Right kidney (tissue), 9 donors: ENCODE data around the gene NOD1.
A peak's percentile ranks its signal among the peaks of the same experiment; 100 is the strongest.
"Not testable (repeated sequence)": the region's sequence is repeated elsewhere in the genome, so short reads cannot be mapped to it uniquely, and the experiment has no call there.

ENCODE experiments used
- DNase-seq: peaks from one replicate; pipeline ENCODE4 v3.0.0-alpha.2; 2016
- long read RNA-seq, 8 donors: transcript quantifications; one replicate each; lab custom pipeline, GENCODE V29; 2026

Gene NOD1, protein sequence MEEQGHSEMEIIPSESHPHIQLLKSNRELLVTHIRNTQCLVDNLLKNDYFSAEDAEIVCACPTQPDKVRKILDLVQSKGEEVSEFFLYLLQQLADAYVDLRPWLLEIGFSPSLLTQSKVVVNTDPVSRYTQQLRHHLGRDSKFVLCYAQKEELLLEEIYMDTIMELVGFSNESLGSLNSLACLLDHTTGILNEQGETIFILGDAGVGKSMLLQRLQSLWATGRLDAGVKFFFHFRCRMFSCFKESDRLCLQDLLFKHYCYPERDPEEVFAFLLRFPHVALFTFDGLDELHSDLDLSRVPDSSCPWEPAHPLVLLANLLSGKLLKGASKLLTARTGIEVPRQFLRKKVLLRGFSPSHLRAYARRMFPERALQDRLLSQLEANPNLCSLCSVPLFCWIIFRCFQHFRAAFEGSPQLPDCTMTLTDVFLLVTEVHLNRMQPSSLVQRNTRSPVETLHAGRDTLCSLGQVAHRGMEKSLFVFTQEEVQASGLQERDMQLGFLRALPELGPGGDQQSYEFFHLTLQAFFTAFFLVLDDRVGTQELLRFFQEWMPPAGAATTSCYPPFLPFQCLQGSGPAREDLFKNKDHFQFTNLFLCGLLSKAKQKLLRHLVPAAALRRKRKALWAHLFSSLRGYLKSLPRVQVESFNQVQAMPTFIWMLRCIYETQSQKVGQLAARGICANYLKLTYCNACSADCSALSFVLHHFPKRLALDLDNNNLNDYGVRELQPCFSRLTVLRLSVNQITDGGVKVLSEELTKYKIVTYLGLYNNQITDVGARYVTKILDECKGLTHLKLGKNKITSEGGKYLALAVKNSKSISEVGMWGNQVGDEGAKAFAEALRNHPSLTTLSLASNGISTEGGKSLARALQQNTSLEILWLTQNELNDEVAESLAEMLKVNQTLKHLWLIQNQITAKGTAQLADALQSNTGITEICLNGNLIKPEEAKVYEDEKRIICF
- long read RNA-seq, donor 1, result 0 reads
- long read RNA-seq, donor 2, result 0 reads
- long read RNA-seq, donor 3, result 0 reads
- long read RNA-seq, donor 4, partial matches to known transcripts, result 0 of 1 reads
- long read RNA-seq, donor 4, other reads (novel, unspliced or antisense), result 0 of 1 reads
- long read RNA-seq, donor 5, full-length matches to known transcripts, result 1 of 1 reads
- long read RNA-seq, donor 5, partial matches to known transcripts, result 0 of 1 reads
- long read RNA-seq, donor 5, other reads (novel, unspliced or antisense), result 0 of 1 reads
- long read RNA-seq, donor 6, result 0 reads
- long read RNA-seq, donor 7, result 0 reads
- long read RNA-seq, donor 8, result 0 reads

DNA sequence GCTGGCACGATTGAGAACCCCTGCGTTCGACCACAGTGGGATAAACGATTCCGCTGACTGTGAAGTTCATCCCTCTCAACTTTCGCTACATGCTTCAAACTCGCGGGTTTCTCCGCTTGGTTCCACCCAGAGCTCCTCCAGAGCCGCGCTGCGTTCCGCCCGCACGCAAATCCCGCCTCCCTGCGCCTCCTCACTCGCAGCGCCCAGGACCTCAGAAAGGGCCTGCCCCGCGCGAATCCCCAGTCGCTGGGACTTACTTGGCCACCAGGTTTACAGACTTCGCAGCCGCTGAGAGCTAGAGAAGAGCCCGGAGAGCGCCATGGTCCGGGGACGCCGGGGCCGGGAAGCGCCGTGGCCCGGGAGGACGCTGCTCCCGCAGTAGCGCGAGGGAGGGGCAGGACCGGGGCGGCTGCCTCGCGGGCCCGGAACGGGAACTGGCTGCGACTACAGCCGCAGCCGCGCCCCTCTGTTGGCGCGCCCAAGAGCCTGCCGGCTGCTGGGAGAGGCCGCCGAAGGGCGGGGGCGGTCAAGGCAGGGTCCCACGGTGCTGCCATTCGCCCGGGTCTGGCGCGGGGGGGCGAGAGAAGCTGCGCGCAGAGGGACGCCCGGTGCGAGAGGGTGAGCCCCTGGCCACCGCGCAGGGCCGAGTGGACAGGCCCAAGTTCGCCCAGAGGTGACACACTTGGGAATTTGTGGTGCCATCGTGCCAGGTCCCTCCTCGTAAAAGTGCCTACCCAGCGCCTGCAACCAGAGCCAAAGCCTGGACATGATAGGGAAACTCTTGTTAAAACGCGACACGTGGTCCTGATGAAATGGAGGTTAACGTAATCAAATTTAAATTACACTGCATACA is at the start of gene NOD1:
TSS of gene NOD1 (minus strand) at position 436 of the 853 bp plus-strand sequence. CDS start 21,863 bp downstream, outside the sequence.
- peak; percentile 94 for DNase-seq

DNA sequence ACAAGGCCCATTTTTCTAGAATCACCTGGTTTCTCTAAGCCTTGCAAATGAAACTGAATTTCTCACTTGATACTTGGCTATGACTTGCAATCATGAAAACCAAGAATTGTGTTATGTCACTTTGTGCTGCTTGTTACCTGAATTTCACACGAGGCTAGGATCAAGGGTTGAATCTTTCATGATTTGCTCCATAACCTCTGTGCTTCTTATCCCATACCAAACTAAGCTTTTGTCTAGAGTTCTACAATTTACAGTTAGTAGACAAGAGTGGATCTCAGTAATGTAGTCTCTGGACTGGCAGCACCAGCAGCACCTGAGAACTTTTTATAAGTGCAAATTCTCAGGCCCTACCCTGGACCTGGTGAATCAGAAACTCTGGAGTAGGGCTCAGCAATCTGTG is 48.7 kb upstream of the NOD1 start:
- not testable (repeated sequence) for DNase-seq

DNA sequence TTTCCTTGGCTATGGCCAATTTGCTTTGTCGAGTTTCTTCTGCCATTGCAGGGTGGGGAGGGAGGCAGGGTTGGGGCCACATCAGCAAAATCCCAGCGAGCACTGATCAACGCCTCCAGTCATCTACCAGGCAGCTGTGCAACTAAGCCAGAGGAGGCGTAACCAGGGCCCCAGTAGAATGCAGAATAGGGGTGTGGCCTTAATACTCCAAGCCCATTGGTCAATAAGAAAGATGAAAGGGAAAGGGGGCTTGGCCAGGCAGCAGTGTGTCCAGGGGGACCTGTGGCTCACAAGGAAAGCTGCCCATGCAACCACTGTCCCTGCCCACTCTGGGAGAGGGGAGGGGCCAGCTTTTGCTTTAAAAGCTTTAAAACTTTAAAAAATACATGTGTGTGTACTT is 47.6 kb upstream of the NOD1 start:
- DNase-seq, result no peak

DNA sequence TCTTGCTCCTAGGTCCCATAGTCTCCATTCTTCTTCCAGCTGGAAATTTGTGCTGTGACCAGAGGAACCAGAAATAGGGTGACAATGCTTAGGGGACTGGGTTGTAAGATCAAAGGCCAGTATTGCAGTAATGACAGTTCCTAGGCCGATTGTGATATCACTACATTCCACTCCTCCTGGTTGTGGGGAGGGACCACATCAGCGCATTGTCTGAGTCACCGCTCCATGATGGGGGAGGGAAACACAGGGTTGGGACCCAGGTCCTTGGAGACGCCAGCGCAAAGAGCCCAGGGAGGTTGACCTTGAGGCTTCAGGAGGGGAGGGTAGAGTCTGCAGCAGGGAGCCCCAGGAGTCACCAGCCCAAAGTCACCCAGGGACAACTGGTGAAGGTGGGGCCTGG is 46.8 kb upstream of the NOD1 start:
- no peak for DNase-seq

DNA sequence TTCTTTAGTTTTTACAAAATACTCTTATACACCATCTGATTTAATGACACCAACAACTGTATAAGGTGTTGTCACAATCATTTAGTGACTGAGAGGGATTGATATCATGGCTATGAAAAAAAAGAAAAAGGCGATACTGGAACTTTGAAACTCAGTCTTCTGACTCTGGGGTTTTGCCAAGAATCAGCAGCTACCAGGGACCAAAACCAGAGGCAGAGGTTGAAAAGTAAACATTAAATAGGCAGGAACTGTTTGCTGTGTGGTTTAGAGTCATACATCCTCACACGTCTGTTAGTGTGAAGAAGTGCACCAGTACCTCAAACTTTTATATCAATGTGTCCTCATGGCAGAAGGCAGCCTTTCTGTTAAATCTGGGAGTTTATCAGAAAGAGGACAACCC is 46.0 kb upstream of the NOD1 start:
- DNase-seq, result no peak

DNA sequence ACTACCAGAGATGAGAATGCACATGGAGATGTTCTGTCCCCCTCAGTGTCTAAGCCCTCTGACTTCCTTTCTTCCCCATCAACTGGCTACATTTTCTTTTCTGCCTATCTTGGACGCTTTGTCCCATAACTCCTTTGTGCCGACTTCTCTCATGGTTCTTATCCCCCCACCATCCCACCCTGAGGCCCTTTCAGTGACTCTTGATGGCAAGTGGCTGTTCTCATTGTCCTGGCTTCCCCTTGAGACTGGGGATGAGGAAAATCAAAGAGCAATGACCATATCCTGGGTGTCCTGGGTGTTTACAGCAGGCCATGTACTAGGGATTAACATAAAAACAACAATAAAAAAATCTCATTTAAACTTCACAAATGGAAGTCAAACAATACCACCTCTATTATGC is 44.9 kb upstream of the NOD1 start:
- DNase-seq, result no peak

DNA sequence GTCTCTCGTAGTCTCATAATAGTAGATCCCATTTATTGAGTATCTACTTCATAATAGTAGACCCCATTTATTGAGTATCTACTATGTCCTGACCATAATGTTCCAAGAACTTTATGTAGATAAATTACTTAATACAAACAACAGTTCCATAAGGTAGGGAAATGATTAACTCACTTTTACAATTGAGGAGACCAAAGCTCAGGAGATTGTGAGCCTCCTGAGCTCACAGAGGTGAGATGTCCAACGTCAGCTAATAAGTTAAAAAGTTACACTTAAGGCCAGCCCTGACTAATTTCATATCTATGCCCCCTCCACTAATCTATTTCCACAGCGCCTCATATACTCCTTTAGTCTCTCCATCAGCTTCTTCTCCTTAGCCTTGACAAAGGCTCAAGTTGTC is 43.6 kb upstream of the NOD1 start:
- DNase-seq, result no peak

DNA sequence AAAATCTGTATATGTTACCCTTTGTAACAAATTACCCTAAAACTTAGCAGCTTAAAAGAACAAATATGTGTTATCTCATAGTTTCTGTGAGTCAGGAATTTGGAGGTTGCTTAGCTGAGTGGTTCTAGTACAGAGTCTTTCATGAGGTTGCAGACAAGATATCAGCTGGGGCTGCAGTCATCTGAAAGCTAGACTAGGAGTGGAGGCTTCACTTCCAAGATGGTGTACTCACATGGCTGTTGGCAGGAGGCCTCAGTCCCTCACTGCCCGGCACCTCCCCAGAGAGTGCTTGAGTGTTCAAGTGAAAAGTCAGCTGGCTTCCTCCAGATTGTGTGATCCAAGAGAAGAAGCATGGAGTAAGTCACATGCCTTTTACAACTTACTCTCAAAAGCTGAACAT is 42.9 kb upstream of the NOD1 start:
- DNase-seq, result no peak

DNA sequence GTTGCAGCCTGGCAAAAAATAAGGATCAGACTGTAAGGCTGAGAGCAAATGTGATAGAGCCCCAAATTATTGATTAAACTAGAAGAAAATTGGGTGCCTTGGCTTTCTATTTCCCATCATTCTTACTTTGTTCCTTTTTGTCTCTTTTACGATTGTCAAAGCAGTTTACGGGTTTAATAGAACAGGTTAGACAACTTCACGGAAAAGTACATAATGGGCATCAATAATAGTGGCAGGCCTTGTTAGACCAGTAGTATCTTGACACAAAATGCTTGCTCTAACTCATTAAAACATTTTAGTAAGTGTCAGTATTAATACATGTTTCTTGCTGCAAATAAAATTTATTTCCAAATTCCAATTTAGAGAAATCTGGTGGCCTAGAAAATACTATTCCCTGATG is 40.5 kb upstream of the NOD1 start:
- no peak for DNase-seq

DNA sequence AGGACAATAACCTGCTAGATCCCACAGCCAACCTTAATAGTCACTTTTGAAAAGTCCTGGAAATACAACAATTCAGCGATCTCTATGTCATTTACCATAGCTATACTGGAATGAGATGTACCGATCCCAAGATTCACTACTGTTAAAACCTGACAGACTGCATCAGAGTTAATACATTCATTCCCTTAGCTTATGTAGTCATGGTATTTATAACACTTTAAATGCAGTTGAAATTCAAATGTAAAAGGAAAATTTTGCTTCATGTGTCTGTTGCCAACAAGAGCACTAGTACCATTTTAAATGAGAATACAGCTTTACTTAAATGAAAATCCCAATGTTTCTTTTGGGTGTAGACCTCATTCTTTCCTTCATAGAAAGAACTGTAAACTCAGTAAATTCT is 37.2 kb upstream of the NOD1 start:
- DNase-seq, result no peak

DNA sequence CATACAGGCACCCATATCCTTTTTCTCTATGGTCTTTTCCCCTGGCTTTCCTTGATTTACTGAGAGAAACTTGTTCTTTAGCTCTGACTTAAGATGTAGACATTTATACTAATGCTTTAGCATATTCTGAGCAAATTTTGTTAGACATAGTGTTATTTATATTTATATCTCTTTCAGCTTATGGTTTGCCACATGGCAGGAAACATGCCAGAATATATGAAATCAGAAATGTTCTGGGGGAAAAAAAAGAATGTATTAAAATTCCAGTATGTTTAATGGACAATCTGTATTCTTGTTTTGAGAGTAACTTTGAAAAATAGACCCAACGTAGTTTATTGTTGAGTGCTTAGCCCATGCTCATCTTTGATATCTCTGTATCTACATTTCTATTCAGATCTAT is 36.2 kb upstream of the NOD1 start:
- DNase-seq, result no peak

DNA sequence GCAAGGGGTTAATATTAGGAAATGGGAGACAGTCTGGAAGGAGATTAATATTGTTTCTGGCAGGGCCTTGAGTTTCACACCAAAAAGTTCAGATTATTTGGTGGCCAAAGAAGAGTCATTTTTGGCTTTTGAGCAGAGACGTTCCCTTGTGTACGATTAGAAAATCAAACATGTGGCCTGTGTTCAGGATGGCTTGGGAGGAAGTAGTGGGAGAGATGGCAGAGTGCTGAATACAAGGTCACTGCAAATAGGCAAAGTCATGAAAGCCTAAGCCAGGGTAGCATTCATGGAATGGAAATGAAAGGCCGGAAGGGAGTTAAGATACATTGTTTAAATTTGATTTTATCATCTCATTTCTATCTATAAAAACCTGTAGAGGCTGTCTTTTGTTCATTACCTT is 35.6 kb upstream of the NOD1 start:
- DNase-seq, result no peak

DNA sequence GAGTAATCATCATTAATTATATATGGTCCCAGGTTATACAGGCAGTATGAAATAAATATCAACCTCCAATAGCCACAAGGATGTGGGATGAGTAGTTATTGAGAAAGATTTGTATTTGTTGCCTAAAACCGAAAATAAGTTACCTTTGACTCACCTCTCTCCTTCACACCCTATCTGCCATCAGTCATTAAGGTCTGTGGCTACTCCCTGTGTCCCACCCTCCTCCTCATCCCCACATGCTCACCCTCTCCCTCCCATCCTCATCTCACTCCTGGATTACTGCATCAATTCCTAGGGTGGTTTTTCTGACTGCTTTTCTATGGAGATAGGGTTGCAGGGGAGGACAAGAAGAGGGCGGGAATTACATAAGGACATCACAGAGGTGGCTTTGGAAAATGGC is 35.2 kb upstream of the NOD1 start:
- no peak for DNase-seq

DNA sequence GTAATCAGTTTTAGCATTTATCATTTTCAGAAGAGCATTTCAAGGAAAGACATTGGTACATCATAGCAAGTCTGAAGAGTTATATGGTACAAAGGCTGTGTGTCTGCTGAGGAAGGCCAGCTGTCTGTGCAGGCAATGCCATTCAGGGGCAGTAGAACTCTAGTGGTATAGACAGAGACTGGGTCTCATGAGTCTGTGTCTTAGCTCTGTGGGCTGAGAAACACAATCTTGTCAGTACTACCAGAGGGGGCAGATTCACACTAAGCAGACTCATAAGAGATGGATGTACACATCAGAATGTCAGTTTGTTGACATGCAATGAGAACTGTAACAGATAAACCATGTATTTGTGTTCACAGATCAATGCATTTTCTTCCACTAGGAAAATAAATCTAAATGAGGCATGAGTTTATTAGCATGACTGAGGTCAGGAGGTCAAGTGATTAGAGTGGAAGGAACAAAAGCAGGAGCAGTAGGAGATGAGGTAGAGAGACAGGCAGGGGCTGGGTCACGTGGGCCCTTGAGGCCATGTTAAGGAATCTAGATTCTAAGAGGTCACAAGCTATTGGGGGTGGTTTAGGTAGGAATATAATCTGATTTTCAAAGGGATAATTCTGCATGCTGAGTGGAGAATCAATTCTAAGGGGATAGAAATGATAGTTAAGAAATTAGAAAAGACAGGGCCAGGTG is 33.5 kb upstream of the NOD1 start:
- DNase-seq, result no peak

DNA sequence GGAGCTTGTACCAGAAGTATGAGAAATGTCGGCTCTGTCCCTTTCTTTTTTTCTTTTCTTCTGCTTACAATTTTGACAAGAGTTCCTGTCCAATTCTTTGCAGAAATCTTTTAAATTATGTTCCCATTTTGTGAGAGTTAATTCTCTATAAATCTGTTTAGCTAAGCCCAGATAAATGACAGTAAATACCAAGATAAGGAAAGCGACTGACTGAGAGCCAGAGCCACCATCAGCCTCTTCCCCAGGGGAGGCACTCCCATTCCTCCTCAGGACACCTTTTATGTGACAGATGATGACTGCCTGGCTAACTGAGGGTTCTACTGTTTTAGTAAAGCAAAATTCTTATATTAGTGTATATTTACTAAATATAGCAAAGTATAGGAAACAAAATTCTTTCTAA is 32.9 kb upstream of the NOD1 start:
- no peak for DNase-seq

DNA sequence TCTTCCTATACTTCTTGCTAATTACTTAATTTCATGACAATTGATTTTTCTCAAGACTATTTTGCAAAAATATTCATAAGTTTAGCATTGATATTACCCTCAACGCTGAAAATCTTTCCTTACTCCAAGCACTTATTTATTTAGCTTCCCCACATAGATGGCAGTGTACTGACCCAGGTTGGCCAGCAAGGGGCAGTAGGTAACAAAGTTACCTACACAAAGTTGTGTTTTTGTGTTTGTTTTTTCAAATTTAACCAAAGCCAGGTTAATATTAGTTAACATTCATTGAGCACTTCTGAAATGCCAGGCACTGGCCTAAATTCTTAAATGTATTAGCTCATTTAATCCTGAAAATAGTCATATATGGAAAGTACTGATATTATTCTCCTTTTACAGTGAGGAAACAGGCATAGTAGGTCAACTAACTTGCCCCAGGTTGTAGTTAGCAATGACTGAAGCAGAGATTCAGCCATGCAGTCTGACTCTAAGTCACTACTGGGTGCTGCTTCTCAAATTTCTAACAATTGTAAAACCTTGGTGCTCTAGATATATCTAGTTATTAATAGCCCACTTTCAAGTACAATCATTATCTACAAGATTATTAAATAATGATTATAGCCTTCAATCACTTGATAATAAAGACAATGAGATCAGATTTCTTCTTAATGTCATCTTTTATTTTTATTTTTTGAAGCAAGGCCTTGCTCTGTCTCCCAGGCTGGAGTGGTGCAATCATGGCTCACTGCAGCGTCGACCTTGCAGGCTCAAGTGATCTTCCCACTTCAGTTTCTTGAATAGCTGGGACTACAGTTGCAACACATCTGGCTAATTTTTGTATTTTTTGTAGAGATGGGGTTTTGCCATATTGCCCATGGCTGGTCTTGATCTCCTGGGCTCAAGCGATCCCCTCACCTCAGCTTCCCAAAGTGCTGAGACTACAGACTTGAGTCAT is 31.8 kb upstream of the NOD1 start:
- no peak for DNase-seq

DNA sequence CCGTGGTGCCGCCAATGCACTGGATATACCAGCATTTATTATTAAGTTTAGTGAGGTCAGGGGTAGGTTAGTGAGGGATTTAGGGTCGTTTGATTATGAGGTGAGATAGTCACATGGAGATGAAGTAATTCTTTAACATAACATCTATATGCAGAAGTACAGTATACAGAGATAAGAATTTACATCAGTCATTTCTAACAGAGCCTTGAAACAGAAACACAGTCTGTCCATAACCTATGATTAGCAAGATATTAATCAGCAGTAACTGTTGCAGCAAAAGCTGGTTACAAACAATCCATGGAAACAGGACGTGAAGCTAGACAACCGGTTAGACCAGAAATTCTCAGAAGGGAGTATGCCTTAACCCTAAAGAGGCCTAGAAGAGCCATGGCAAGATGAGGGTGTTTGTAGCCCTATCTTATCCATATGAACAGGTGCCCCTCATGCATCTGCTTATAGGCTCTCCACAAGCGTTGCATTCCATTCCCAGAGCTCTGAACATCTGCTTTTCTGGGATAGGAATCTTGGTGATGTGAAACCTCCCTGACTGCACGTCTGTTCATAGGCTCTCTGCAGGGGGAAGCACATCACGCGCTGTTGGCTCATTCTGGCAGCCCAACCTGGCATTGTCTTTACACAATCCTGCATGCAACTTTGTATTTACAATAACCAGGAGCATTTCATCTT is 30.7 kb upstream of the NOD1 start:
- not testable (repeated sequence) for DNase-seq

DNA sequence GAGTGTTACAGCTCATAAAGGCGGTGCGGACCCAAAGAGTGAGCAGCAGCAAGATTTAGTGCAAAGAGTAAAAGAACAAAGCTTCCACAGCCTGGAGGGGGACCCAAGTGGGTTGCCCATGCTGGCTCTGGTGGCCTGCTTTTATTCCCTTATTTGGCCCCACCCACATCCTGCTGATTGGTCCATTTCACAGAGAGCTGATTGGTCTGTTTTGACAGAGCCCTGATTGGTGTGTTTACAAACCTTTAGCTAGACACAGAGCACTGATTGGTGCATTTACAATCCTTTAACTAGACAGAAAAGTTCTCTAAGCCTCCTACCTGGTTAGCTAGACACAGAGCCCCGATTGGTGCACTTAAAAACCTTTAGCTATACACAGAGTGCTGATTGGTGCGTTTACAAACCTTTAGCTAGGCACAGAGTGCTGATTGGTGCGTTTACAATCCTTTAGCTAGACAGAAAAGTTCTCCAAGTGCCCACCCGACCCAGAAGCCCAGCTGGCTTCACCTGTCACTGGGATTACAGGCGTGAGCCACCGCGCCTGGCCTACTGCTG is 28.8 kb upstream of the NOD1 start:
- DNase-seq, result not testable (repeated sequence)

DNA sequence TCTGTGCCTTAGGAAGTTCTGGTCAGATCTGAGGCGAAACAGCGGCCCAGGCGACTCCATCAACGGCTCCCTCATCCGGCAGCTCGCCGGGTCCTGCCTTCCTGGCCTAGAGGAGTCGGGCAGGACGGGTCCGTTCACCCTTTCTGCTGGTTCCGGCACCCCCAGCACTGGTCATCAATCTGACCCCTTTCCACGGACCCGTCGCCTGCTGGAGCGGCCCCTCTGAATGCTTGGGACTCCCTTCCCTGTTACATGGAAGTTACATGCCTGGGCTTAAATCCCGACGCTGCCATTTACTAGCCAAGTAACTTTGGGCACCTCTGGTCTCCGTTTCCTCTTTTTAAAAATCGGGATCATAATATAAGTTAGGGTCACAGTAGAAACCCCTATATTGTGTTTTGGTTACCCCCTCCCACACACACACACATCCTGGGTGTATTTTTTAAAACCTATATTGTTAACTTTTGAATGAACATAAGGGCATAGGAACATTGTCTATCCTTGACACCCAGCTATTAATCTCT is 26.7 kb upstream of the NOD1 start:
- no peak for DNase-seq
